ENCODE results near the gene MTA2. TPM values are rescaled to one million over a fixed set of nuclear protein-coding genes. Genes with fewer than 3 reads are reported as not detected.

The MTA2 gene
- total RNA-seq, 1 experiment from 2014 or later, result 193 TPM

DNA sequence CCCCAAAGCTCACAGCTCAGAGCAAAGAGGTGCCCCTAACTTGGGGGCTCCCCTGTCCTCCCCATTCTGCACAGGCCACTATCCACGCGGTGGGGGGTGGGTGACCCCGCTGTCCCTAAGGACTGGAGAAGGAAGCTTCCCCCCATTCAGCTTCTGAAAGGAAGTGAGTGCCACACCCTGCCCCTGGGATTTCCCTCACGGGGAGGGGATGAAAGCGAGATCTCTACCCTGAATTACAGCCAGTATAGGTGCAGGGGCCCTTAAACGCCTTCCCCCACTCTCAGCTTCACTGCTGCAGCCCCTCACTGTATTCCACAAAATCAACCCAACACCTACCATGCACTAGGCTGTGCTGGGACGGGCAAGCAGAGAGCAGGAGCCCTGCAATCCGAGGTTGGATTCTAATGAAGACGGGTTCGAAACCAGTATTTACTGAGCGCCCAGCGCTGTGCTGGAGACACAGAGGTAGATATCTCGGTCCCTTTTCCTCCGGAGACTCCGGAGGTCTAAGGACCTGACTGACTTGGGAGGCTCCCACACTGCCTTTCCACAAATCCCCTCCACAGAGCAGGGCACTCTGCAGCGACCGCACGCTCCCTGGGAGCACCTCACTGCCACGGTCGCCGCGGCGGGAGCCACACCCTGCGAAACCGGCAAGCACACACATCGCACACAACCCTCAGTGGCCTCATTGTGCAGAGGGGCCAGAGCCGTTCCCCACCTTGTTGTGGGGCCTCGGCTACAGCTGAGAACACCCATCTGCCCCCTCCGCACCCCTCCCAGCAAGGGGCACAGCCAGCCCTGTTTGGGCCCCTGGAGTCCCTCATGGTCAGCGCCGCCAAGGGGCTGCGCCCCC is 56.9 kb downstream of the MTA2 start:
- Histone ChIP-seq H3K9me2 (replicated peaks; ENCODE audit: low read length) (no peaks in the 10 kb centered on the region), H3K4me1 (ENCODE audit: insufficient read depth, low read length) (peaks cover 72% of the 10 kb centered on the region), H3K9ac (ENCODE audit: low read length) (peak overlapping the region; percentile 97), H3K27ac (ENCODE audit: low read length) (peak overlapping the region; percentile 94), H3K79me2 (ENCODE audit: low read length) (peaks cover 76% of the 10 kb centered on the region), H3F3A (ENCODE audit: low read length, unreplicated experiment) (peaks cover 13% of the 10 kb centered on the region), H4K20me1 (ENCODE audit: low read length) (peaks cover 34% of the 10 kb centered on the region), H3K36me3 (ENCODE audit: low read depth, low read length) (no peaks in the 10 kb centered on the region; the same call in 1 of the 2 replicates), H3K4me3 (ENCODE audit: low read length) (peak overlapping the region; percentile 96), H3K27me3 (ENCODE audit: low read length) (no peaks in the 10 kb centered on the region), H3K4me2 (ENCODE audit: low read length) (peak overlapping the region; percentile 89), H3K9me3 (ENCODE audit: low read length) (no peaks in the 10 kb centered on the region), H2AFZ (ENCODE audit: low read length) (no peak overlapping the region)
- ATAC-seq (peak; percentile 2; the same call in 1 of the 2 replicates), DNase-seq (peak; percentile 50)
- no peak for TF ChIP-seq EZH2phosphoT487 (IDR thresholded peaks at IDR 0.05; ENCODE audit: borderline replicate concordance, low read length)
- TF ChIP-seq, protein P1, sequence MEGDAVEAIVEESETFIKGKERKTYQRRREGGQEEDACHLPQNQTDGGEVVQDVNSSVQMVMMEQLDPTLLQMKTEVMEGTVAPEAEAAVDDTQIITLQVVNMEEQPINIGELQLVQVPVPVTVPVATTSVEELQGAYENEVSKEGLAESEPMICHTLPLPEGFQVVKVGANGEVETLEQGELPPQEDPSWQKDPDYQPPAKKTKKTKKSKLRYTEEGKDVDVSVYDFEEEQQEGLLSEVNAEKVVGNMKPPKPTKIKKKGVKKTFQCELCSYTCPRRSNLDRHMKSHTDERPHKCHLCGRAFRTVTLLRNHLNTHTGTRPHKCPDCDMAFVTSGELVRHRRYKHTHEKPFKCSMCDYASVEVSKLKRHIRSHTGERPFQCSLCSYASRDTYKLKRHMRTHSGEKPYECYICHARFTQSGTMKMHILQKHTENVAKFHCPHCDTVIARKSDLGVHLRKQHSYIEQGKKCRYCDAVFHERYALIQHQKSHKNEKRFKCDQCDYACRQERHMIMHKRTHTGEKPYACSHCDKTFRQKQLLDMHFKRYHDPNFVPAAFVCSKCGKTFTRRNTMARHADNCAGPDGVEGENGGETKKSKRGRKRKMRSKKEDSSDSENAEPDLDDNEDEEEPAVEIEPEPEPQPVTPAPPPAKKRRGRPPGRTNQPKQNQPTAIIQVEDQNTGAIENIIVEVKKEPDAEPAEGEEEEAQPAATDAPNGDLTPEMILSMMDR (conservative IDR thresholded peaks at IDR 0.05; ENCODE audit: low read depth, low read length), result no peak
- TF ChIP-seq EZH2 (IDR thresholded peaks at IDR 0.05; ENCODE audit: low read length, unreplicated experiment), result no peak
- BruUV-seq (replicated peaks), result no TSS peak
- CTCF ChIA-PET, result interaction anchor here (0.6 to 4.1 kb wide), 6 partner anchors 12 to 159 kb away, joined by 3 to 64 read pairs (median 30); no protein-coding TSS in a partner anchor
- intact Hi-C loops (cut with micrococcal nuclease), result no loop called here
- POLR2A ChIA-PET (ENCODE audit: unreplicated experiment), result interaction anchor here (0.6 to 1.3 kb wide), 4 partner anchors 8 to 35 kb away, joined by 4 to 14 read pairs (median 6); partner anchors contain the start of gene EEF1G

- DNase-seq (peak; percentile 29), ATAC-seq (no peak)
- Histone ChIP-seq H3K27me3 (ENCODE audit: low read length) (no peaks in the 10 kb centered on the region), H3K4me1 (ENCODE audit: insufficient read depth, low read length) (peaks cover 72% of the 10 kb centered on the region), H3K27ac (ENCODE audit: low read length) (peak overlapping the region; percentile 94), H3K79me2 (ENCODE audit: low read length) (peaks cover 84% of the 10 kb centered on the region), H4K20me1 (ENCODE audit: low read length) (peaks cover 42% of the 10 kb centered on the region), H3K9me3 (ENCODE audit: low read length) (no peaks in the 10 kb centered on the region), H3K9me2 (replicated peaks; ENCODE audit: low read length) (no peaks in the 10 kb centered on the region), H3F3A (ENCODE audit: low read length, unreplicated experiment) (peaks cover 17% of the 10 kb centered on the region), H3K4me3 (ENCODE audit: low read length) (peak overlapping the region; percentile 96), H2AFZ (ENCODE audit: low read length) (no peak overlapping the region), H3K4me2 (ENCODE audit: low read length) (peak overlapping the region; percentile 89), H3K36me3 (ENCODE audit: low read depth, low read length) (no peaks in the 10 kb centered on the region; the same call in 1 of the 2 replicates), H3K9ac (ENCODE audit: low read length) (peak overlapping the region; percentile 97)
- ChIA-PET POLR2A (ENCODE audit: unreplicated experiment) (interaction anchor here (0.6 to 1.4 kb wide), 6 partner anchors 9 to 34 kb away, joined by 3 to 14 read pairs (median 6); partner anchors contain the start of gene EEF1G), CTCF (interaction anchor here (0.6 to 4.1 kb wide), 12 partner anchors 9 to 158 kb away, joined by 3 to 64 read pairs (median 14); partner anchors contain the start of gene TUT1)
- TF ChIP-seq EZH2phosphoT487 (IDR thresholded peaks at IDR 0.05; ENCODE audit: borderline replicate concordance, low read length) (no peak), EZH2 (IDR thresholded peaks at IDR 0.05; ENCODE audit: low read length, unreplicated experiment) (no peak)
- TF ChIP-seq, protein P1 (conservative IDR thresholded peaks at IDR 0.05; ENCODE audit: low read depth, low read length), result no peak
- BruUV-seq (replicated peaks), result no TSS peak
- intact Hi-C loops (cut with micrococcal nuclease), result no loop called here
Observed at GRCh38 chr11:62543680-62544444, 57.8 kb downstream of the MTA2 start.

Small RNAs within 50 kb of the gene (microRNA-seq; reads per million reads assigned to microRNA genes)
- gene MIR6747 (ENCODE audit: unreplicated experiment), result not detected

Other genes starting within 250 kb of the MTA2 start
- not detected in 2 replicates for gene SCGB1A1, start 182.8 kb downstream of the MTA2 start, total RNA-seq (2014; rRNA removed)
- 287 and 383 TPM in 2 replicates for gene AHNAK, start 55.1 kb downstream of the MTA2 start, total RNA-seq (2014; rRNA removed)
- 1,577 and 1,815 TPM in 2 replicates for gene EEF1G, start 28.0 kb downstream of the MTA2 start, total RNA-seq (2014; rRNA removed)
- 17.8 and 20.6 TPM in 2 replicates for gene TUT1, start 10.3 kb downstream of the MTA2 start, total RNA-seq (2014; rRNA removed)
- gene EML3, start 10.9 kb upstream of the MTA2 start, total RNA-seq (2014; rRNA removed), result 32.8 and 50.6 TPM in 2 replicates
- 5.8 and 13.9 TPM in 2 replicates for gene ROM1, start 11.4 kb upstream of the MTA2 start, total RNA-seq (2014; rRNA removed)
- 65.8 and 76.3 TPM in 2 replicates for gene B3GAT3, start 20.1 kb upstream of the MTA2 start, total RNA-seq (2014; rRNA removed)
- gene GANAB, start 44.7 kb upstream of the MTA2 start, total RNA-seq (2014; rRNA removed), result 274 and 290 TPM in 2 replicates
- gene INTS5, start 51.4 kb upstream of the MTA2 start, total RNA-seq (2014; rRNA removed), result 31.0 and 32.5 TPM in 2 replicates
- gene C11orf98, start 63.3 kb upstream of the MTA2 start, total RNA-seq (2014; rRNA removed), result 236 and 302 TPM in 2 replicates
- gene CSKMT, start 63.4 kb upstream of the MTA2 start, total RNA-seq (2014; rRNA removed), result 12.9 and 16.3 TPM in 2 replicates
- gene UQCC3, start 69.8 kb upstream of the MTA2 start, total RNA-seq (2014; rRNA removed), result 83.6 and 95.6 TPM in 2 replicates
- gene LBHD1, start 70.4 kb upstream of the MTA2 start, total RNA-seq (2014; rRNA removed), result 4.7 and 9.7 TPM in 2 replicates
- gene UBXN1, start 77.2 kb upstream of the MTA2 start, total RNA-seq (2014; rRNA removed), result 190 and 311 TPM in 2 replicates
- 0.51 and 0.86 TPM in 2 replicates for gene LRRN4CL, start 87.7 kb upstream of the MTA2 start, total RNA-seq (2014; rRNA removed)
- gene BSCL2, start 105.6 kb upstream of the MTA2 start, total RNA-seq (2014; rRNA removed), result 65.7 and 73.4 TPM in 2 replicates
- gene GNG3, start 105.8 kb upstream of the MTA2 start, total RNA-seq (2014; rRNA removed), result not detected in 2 replicates
- 15.5 and 25.4 TPM in 2 replicates for gene HNRNPUL2, start 125.6 kb upstream of the MTA2 start, total RNA-seq (2014; rRNA removed)
- gene TTC9C, start 126.6 kb upstream of the MTA2 start, total RNA-seq (2014; rRNA removed), result 26.1 and 37.4 TPM in 2 replicates
- 2.2 and 3.3 TPM in 2 replicates for gene ZBTB3, start 152.3 kb upstream of the MTA2 start, total RNA-seq (2014; rRNA removed)
- gene POLR2G, start 159.7 kb upstream of the MTA2 start, total RNA-seq (2014; rRNA removed), result 208 and 230 TPM in 2 replicates
- 40.2 and 43.9 TPM in 2 replicates for gene TAF6L, start 169.5 kb upstream of the MTA2 start, total RNA-seq (2014; rRNA removed)
- gene TMEM179B, start 185.5 kb upstream of the MTA2 start, total RNA-seq (2014; rRNA removed), result 80.2 and 86.7 TPM in 2 replicates
- 37.5 and 49.6 TPM in 2 replicates for gene TMEM223, start 190.1 kb upstream of the MTA2 start, total RNA-seq (2014; rRNA removed)
- 33.1 and 33.2 TPM in 2 replicates for gene NXF1, start 203.6 kb upstream of the MTA2 start, total RNA-seq (2014; rRNA removed)
- 41.4 and 48.2 TPM in 2 replicates for gene STX5, start 230.2 kb upstream of the MTA2 start, total RNA-seq (2014; rRNA removed)
- gene TEX54, start 231.0 kb upstream of the MTA2 start, total RNA-seq (2014; rRNA removed), result not detected in 2 replicates
- gene WDR74, start 237.7 kb upstream of the MTA2 start, total RNA-seq (2014; rRNA removed), result 217 and 222 TPM in 2 replicates

Measured in PC-3 (cell line).